Tibial artery (tissue), 4 donors: ENCODE results near the gene STMN1.

ENCODE experiments used
- DNase-seq, 2 donors: peaks; one replicate each; pipeline ENCODE4 v3.0.0-alpha.2; 2019
- H3K27ac ChIP-seq, 2 donors: fragments of 200-600 bp; sonication (generic) in 1 of 2; 1 replicate in 1 of 2; 2 replicates in 1 of 2; pipeline ENCODE4 v1.5.1; 2018 to 2019; ENCODE audit warnings: mild to moderate bottlenecking in 1 of 2
- H3K27me3 ChIP-seq, 2 donors: fragments of 200-600 bp; sonication (generic) in 1 of 2; one replicate each; pipeline versions ENCODE4 v1.5.1 to v1.6.0; 2016 to 2019
- H3K36me3 ChIP-seq, 3 donors: fragments of 200-600 bp; sonication (generic) in 2 of 3; one replicate each; pipeline ENCODE4 v1.5.1; 2016 to 2019; ENCODE audit warnings: mild to moderate bottlenecking in 2 of 3
- H3K4me1 ChIP-seq, 4 donors: fragments of 200-600 bp; sonication (generic) in 2 of 4; 1 replicate in 3 of 4; 2 replicates in 1 of 4; pipeline ENCODE4 v1.5.1; 2016 to 2019
- H3K4me3 ChIP-seq, 2 donors: fragments of 200-600 bp; sonication (generic) in 1 of 2; 1 replicate in 1 of 2; 2 replicates in 1 of 2; pipeline ENCODE4 v1.5.1; 2018 to 2019; ENCODE audit warnings: mild to moderate bottlenecking in 2 of 2
- H3K9me3 ChIP-seq, 3 donors: fragments of 200-600 bp; sonication (generic) in 1 of 3; one replicate each; pipeline ENCODE4 v1.5.1; 2016 to 2019
- CTCF ChIP-seq, 2 experiments: fragments of 200-600 bp in 1 of 2; fragments of 450-650 bp in 1 of 2; IDR thresholded peaks; one replicate each; pipeline ENCODE4 v1.5.1; 2017 to 2019; ENCODE audit warnings: antibody characterized with exemption in 2 of 2, mild to moderate bottlenecking in 1 of 2, moderate library complexity in 1 of 2
- intact Hi-C: fragments of 100-400 bp; cut with DNase I; formaldehyde crosslinking; loops from one replicate; pipeline ENCODE4 v1.15.0; 2023; ENCODE audit warnings: low total_unique reads

STMN1 gene

GRCh38 chr1:25932321-25932720 lies 26.1 kb upstream of the STMN1 start:
- intact Hi-C loops = loop anchor here (2.0 kb wide), 1 partner anchor 24 kb away; no protein-coding TSS in a partner anchor
- H3K27me3 ChIP-seq = peaks cover 0 to 4% of the 10 kb centered on the region in 2 donors
- H3K4me1 ChIP-seq = no peaks in the 10 kb centered on the region
- DNase-seq = no peak
- no peaks in the 10 kb centered on the region for H3K36me3 ChIP-seq
- no peak overlapping the region for H3K4me3 ChIP-seq
- TF ChIP-seq CTCF (IDR thresholded peaks at IDR 0.05) = no peak
- H3K9me3 ChIP-seq = no peaks in the 10 kb centered on the region
- no peak overlapping the region for H3K27ac ChIP-seq

GRCh38 chr1:25929016-25929415 lies 22.8 kb upstream of the STMN1 start:
- Histone ChIP-seq H3K4me3 (no peak overlapping the region), H3K9me3 (no peaks in the 10 kb centered on the region), H3K27me3 (peaks cover 0 to 9% of the 10 kb centered on the region in 2 donors), H3K27ac (no peak overlapping the region), H3K36me3 (no peaks in the 10 kb centered on the region), H3K4me1 (no peaks in the 10 kb centered on the region)
- intact Hi-C loops = no loop called here
- no peak for DNase-seq
- TF ChIP-seq CTCF (IDR thresholded peaks at IDR 0.05) = no peak

- no peak overlapping the region for H3K27ac ChIP-seq
- no peak for DNase-seq
- no peaks in the 10 kb centered on the region for H3K9me3 ChIP-seq
- H3K27me3 ChIP-seq = peaks cover 0 to 9% of the 10 kb centered on the region in 2 donors
- peaks cover 0 to 13% (median 8%) of the 10 kb centered on the region in 4 donors for H3K4me1 ChIP-seq
- H3K36me3 ChIP-seq = no peaks in the 10 kb centered on the region
- no peak for TF ChIP-seq CTCF (IDR thresholded peaks at IDR 0.05)
- intact Hi-C loops = no loop called here
- H3K4me3 ChIP-seq = no peak overlapping the region
Observed at GRCh38 chr1:25927521-25928265, 21.5 kb upstream of the STMN1 start.

GRCh38 chr1:25926731-25927496 lies 20.7 kb upstream of the STMN1 start:
- peaks cover 0 to 9% of the 10 kb centered on the region in 2 donors for H3K27me3 ChIP-seq
- intact Hi-C loops = no loop called here
- H3K9me3 ChIP-seq = no peaks in the 10 kb centered on the region
- no peak for TF ChIP-seq CTCF (IDR thresholded peaks at IDR 0.05)
- DNase-seq = no peak
- H3K27ac ChIP-seq = no peak overlapping the region
- no peak overlapping the region for H3K4me3 ChIP-seq
- H3K4me1 ChIP-seq = peaks cover 0 to 20% (median 16%) of the 10 kb centered on the region in 4 donors
- no peaks in the 10 kb centered on the region for H3K36me3 ChIP-seq

GRCh38 chr1:25924454-25924853 lies 18.2 kb upstream of the STMN1 start:
- Histone ChIP-seq H3K27me3 (peaks cover 0 to 7% of the 10 kb centered on the region in 2 donors), H3K4me1 (peaks cover 0 to 20% (median 17%) of the 10 kb centered on the region in 4 donors), H3K27ac (no peak overlapping the region), H3K9me3 (no peaks in the 10 kb centered on the region), H3K36me3 (no peaks in the 10 kb centered on the region), H3K4me3 (no peak overlapping the region)
- DNase-seq = no peak
- no peak for TF ChIP-seq CTCF (IDR thresholded peaks at IDR 0.05)
- intact Hi-C loops = no loop called here
